HG03108 (cell line): ENCODE measurements around the gene CHD9NB.
"Not testable (repeated sequence)": the region's sequence is repeated elsewhere in the genome, so short reads cannot be mapped to it uniquely, and the experiment has no call there.

Experiments used
- ATAC-seq: cut with Tn5 transposase; IDR thresholded peaks from one replicate; pipeline ENCODE4 v1.9.1; 2021; ENCODE audit warnings: moderate library complexity; ENCODE audit not compliant: unreplicated experiment

CHD9NB gene

GRCh38 chr16:53058441-53058840, 5.7 kb upstream of the CHD9NB start:
- no peak for ATAC-seq

- ATAC-seq, result no peak
Observed at GRCh38 chr16:53057658-53058057, 5.0 kb upstream of the CHD9NB start.

DNA sequence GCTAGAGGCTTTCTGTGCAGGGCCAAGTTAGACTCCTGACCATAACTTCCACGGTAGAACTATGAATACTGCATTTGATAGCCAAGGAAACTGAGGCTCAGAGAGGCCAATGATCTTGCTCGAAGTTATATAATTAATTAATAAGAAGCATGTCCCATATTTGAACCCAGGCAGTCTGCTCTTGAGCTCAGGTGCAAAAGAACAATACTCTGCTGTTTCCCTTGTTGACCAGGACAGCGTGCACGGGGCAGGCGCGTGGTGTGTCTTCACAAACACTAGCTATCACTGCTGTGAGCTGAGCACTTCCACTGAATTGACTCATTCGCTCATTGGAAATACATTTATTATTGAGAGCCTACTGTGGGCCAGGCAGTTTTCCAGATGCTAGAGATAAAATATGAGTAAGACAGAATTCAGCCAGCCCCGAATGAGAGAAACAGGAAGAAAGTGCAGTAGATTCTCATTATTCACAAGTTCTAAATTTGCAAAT, 3.7 kb upstream of the CHD9NB start:
- ATAC-seq, result no peak

GRCh38 chr16:53055541-53056391, 3.1 kb upstream of the CHD9NB start:
- no peak for ATAC-seq

DNA sequence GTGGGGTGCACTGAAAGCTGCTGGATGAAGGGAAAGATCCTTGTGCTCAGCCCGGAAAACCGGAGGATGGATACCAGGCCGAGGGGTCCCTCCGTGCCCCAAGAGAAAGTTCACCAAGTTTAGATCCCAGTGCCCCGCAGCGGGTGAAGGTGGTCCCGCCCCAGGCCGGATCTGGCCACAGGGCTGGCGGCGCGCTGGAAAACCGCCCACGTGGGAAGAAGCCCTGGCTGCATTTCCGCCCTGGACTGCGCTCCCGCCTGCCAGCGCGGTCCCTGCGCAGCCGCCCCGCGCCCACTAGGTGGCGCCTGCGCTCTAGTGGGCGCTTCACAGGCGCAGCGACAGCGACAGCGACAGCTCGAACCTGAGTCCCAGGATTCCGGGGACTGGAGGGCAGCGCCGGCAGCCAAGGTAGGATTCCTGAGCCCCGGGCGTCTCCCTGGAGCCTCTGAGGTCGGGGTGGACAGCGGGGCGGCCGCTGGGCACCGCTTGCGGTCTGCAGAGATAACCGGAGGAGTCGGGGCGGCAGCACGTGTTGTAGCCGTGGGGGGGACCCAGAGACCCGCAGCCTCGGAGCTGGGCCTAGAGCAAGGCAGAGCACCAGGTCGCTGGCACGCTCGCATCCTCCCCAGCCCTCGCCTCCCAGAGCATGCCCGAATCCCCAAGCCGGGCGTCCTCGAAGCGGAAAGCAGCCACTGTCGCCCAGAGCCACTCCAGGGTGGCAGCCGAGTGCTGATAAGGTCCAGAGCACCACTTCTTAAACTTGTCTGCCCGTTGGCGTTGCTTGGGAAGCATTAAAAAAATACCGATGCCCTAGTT, 2.2 kb upstream of the CHD9NB start, which contains the start of gene CHD9:
Gene CHD9 (plus strand): TSS at position 322 of the 816 bp plus-strand sequence. CDS start 101,099 bp downstream, outside the sequence.
- ATAC-seq, result peak; percentile 76

GRCh38 chr16:53053967-53054669, 1.4 kb upstream of the CHD9NB start:
- ATAC-seq, result no peak

DNA sequence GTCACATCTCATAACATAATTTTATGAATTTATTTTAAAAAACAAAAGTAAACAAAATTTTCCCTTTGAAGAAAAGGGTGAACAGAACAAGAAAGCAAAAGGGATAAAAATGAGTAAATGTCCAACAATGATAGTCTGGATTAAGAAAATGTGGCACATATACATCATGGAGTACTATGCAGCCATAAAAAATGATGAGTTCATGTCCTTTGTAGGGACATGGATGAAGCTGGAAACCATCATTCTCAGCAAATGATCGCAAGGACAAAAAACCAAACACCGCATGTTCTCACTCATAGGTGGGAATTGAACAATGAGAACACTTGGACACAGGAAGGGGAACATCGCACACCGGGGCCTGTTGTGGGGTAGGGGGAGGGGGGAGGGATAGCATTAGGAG, 1.4 kb downstream of the CHD9NB start:
- not testable (repeated sequence) for ATAC-seq

DNA sequence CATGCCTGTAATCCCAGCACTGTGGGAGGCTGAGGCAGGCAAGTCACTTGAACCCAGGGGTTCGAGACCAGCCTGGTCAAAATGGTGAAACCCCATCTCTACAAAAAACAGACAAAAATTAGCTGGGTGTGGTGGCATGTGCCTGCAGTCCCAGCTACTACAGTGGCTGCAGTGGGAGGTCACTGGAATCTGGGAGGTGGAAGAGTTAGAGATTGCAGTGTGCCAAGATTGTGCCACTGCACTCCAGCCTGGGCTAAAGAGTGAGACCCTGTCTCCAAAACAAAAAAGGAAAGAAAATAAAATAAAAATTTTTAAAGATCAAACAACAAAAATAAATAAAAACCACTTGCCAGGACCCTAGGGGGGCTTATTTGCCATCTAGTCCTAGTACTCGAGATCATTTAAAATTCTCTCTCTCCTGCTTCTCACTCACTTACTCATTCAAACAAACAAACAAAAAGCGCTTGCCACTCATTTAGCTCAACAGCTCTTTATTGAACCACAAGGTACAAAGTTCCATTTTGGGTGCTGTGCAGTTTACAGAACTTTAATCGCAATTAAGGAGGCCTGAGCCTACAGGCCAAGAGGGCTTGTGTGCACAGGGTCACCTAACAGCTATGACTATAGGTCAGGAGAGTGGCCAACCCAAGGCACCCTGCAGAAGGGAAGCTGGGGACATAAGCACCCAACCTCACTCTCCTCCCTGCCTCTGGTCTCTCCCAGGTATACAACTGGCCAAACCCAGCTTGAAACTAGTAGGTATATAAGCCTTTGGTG, 4.4 kb downstream of the CHD9NB start:
- ATAC-seq, result no peak

DNA sequence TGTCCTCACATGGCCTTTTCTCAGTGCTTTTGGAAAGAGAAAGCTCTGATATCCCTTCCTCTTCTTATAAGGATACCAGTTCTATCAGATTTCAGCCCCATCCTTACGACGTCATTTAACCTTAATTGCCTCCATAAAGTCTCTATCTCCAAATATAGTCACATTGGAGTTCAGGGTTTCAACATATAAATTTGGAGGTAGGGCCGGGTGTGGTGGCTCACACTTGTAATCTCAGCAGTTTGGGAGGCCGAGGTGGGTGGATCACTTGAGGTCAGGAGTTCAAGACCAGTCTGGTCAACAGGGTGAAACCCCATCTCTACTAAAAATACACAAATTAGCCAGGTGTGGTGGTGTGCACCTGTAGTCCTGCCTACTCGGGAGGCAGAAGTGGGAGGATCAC, 5.2 kb downstream of the CHD9NB start:
- ATAC-seq, result not testable (repeated sequence)

DNA sequence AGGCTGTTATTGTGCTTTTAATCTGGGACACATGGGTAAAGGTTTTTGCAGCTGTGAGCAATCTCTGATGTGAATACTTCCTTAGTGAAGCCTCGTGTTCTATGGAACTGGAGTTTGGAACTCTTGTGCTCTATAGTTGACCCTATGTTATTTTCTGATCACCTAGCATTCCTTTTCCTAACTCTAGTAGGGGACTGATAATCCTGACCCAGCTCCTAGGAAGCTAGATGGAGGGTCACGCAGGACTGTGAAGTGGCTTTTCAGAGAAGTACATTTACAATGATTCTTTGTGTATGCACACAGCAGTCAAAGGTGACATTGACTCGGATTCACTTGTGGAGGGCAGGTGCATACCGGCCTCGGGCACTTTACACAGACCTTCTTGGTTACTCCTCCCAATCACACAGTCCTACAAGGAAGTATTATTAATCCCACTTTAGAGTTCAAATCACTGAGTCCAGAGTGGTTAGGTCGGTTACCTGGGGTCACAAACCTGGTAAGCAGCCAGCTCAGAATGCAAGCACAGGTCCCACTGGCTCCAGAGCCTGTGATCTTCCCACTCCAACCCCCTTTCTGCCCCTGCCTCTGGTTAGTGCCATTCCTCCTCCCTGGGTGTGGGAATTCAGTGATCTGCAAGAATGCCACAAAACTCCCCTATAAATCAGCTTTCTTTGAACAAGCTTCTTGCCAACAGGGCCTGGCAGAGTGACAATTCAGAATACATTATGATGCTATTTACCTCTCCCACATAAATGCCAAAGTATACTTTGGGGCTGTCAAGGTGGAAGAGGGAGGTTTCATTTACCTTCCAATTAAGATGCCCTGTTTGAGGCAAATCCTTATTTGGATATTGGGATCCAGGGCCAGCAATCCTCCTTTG, 7.1 kb downstream of the CHD9NB start:
- ATAC-seq, result no peak

DNA sequence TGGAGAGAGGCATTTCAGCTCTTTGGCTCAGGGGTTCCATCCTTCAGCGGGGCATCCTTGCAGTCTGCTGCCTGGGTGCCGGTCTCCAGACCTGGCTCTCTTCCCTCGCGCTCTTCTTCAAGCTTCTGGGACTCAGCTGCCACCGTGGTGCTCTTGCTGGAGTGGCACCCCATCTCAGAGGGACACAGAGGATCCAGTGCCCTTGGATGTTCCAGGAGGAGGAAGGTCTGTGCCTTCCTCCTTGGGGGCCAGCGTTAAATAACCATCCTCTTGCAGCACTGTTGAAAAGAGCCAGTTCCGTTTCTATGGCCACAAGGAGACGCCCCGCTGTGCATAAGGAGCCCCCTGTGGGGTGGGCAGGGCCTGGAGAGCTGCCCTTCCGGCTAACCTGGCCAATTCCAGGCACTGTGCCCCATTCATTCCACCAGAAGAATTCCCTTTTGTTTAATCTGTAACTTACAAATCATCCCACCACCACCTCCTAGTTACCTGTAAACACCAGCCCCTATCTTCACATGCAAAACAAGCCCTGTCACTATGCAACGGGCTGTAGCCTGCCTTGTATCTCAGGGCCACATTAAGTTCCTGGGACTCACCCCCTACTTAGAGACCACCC, 8.6 kb downstream of the CHD9NB start:
- ATAC-seq, result no peak

- ATAC-seq, result no peak
Observed at GRCh38 chr16:53043428-53043831, 9.3 kb downstream of the CHD9NB start.

DNA sequence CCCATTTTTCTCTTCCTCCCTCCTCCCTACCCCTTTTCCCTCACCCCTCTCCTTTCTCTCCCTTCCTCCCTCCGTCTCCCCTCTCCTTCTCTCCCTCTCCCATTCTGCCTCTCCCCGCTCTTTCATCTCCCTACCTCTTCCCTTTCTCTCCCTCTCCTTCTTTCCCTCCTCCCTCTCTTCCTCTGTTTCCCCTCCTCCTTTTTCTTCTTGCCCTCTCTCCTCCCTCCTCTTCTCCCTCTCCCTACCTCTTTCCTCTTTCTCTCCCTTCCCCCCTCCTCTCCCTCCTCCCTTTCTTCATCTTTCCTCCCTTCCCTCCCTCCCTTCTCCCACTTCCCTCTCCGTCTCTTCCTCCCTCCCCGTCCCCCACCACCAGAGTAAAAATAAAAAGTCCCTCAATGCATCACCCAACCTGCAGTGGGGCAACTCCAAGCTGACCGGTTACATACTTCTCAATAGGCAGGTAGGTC, 10.4 kb downstream of the CHD9NB start:
- no peak for ATAC-seq

- ATAC-seq, result no peak
Observed at GRCh38 chr16:53041320-53042051, 11.2 kb downstream of the CHD9NB start.

- no peak for ATAC-seq
Observed at GRCh38 chr16:53040788-53041187, 11.9 kb downstream of the CHD9NB start.

DNA sequence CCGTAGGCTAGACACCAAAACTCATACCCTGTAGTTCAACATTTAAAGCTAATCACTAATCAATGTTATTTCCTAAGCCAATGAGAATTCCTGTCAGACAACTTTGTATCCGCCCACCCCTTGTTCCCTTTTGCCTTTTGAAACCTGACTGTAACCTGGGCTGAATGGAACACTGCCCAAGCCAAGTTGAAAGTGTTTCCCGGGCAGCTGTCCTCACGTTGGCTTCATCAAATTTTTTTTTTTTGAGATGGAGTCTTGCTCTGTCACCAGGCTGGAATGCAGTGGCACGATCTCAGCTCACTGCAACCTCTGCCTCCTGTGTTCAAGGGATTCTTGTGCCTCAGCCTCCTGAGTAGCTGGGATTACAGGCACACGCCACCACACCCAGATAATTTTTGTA, 16.0 kb downstream of the CHD9NB start:
- ATAC-seq, result not testable (repeated sequence)

- no peak for ATAC-seq
Observed at GRCh38 chr16:53036066-53036465, 16.6 kb downstream of the CHD9NB start.
